CD14-positive monocyte (primary cell): ENCODE results near the gene BCL3. TPM values are rescaled to one million over a fixed set of nuclear protein-coding genes. Genes with fewer than 3 reads are reported as not detected.

Experiments
- DNase-seq, 3 donors: peaks; one replicate each; pipeline ENCODE4 v3.0.0-alpha.2; 2011 to 2022
- H2AFZ ChIP-seq: 2 replicates; pipeline ENCODE4 v1.6.0; 2012; ENCODE audit warnings: mild to moderate bottlenecking, low read depth, low read length, inconsistent platforms; ENCODE audit not compliant: insufficient read depth, poor library complexity, severe bottlenecking
- H3K27ac ChIP-seq, 2 donors: 1 replicate in 1 of 2; 2 replicates in 1 of 2; pipeline ENCODE4 v1.5.1; 2012 to 2013; ENCODE audit warnings: low read length in 2 of 2, control low read depth in 1 of 2, inconsistent platforms in 1 of 2, low read depth in 1 of 2, mild to moderate bottlenecking in 1 of 2
- H3K27me3 ChIP-seq, 2 donors: one replicate each; pipeline versions ENCODE4 v1.6.0 to v1.6.1; 2011 to 2013; ENCODE audit warnings: low read length in 2 of 2; ENCODE audit not compliant: control insufficient read depth in 2 of 2, insufficient read depth in 2 of 2
- H3K36me3 ChIP-seq, 2 donors: replicated peaks in 1 of 2; 1 replicate in 1 of 2; 2 replicates in 1 of 2; pipeline versions ENCODE4 v1.5.1 to v1.6.1; 2012 to 2013; ENCODE audit warnings: low read length in 2 of 2, control low read depth in 1 of 2, inconsistent platforms in 1 of 2, mild to moderate bottlenecking in 1 of 2; ENCODE audit not compliant: insufficient read depth in 2 of 2, control insufficient read depth in 1 of 2
- H3K4me1 ChIP-seq, 2 donors: 1 replicate in 1 of 2; 2 replicates in 1 of 2; pipeline versions ENCODE4 v1.5.1 to v1.6.1; 2012 to 2013; ENCODE audit warnings: low read length in 2 of 2, control low read depth in 1 of 2, inconsistent platforms in 1 of 2, mild to moderate bottlenecking in 1 of 2, moderate library complexity in 1 of 2; ENCODE audit not compliant: insufficient read depth in 2 of 2, control insufficient read depth in 1 of 2
- H3K4me2 ChIP-seq: replicated peaks from 2 replicates; pipeline ENCODE3; 2012; ENCODE audit warnings: low read length, moderate library complexity, mild to moderate bottlenecking; ENCODE audit not compliant: poor library complexity, severe bottlenecking; ENCODE audit errors: extremely low read depth
- H3K4me3 ChIP-seq, 3 experiments: fragments of 200-600 bp in 1 of 3; sonication (generic) in 1 of 3; replicated peaks in 1 of 3; 1 replicate in 2 of 3; 2 replicates in 1 of 3; pipeline ENCODE4 v1.5.1; 2011 to 2013; ENCODE audit warnings: low read length in 3 of 3, mild to moderate bottlenecking in 3 of 3, control low read depth in 2 of 3, low read depth in 2 of 3, inconsistent platforms in 1 of 3, moderate library complexity in 1 of 3
- H3K79me2 ChIP-seq: 2 replicates; pipeline ENCODE4 v1.6.0; 2012; ENCODE audit warnings: mild to moderate bottlenecking, control low read depth, inconsistent platforms, low read length, moderate library complexity; ENCODE audit not compliant: insufficient read depth
- H3K9ac ChIP-seq: 2 replicates; pipeline ENCODE4 v1.6.0; 2017; ENCODE audit warnings: low read length, mild to moderate bottlenecking; ENCODE audit not compliant: insufficient read depth, poor library complexity, severe bottlenecking
- H3K9me3 ChIP-seq, 2 donors: replicated peaks in 1 of 2; 1 replicate in 1 of 2; 2 replicates in 1 of 2; pipeline versions ENCODE4 v1.5.1 to v1.6.1; 2012 to 2013; ENCODE audit warnings: low read length in 2 of 2, control low read depth in 1 of 2; ENCODE audit not compliant: control insufficient read depth in 1 of 2, insufficient read depth in 1 of 2
- H4K20me1 ChIP-seq: 2 replicates; pipeline ENCODE4 v1.6.0; 2012; ENCODE audit warnings: mild to moderate bottlenecking, low read length, control low read depth, moderate library complexity; ENCODE audit not compliant: insufficient read depth
- H3K27ac Mint-ChIP-seq, 7 donors: one replicate each; pipeline ENCODE4 v1.8.0; 2020; ENCODE audit warnings: mild to moderate bottlenecking in 7 of 7, mixed read lengths in 7 of 7, moderate library complexity in 6 of 7, inconsistent platforms in 2 of 7
- H3K27me3 Mint-ChIP-seq, 3 donors: one replicate each; pipeline ENCODE4 v1.8.0; 2021 to 2022; ENCODE audit warnings: low read depth in 3 of 3, mild to moderate bottlenecking in 3 of 3, mixed read lengths in 3 of 3, moderate library complexity in 3 of 3, inconsistent platforms in 1 of 3
- H3K36me3 Mint-ChIP-seq, 2 donors: one replicate each; pipeline ENCODE4 v1.8.0; 2020; ENCODE audit warnings: mixed read lengths in 2 of 2, inconsistent platforms in 1 of 2, mild to moderate bottlenecking in 1 of 2
- H3K4me1 Mint-ChIP-seq: one replicate; pipeline ENCODE4 v1.8.0; 2020; ENCODE audit warnings: mild to moderate bottlenecking, mixed read lengths
- H3K4me3 Mint-ChIP-seq, 2 donors: one replicate each; pipeline ENCODE4 v1.8.0; 2020; ENCODE audit warnings: mild to moderate bottlenecking in 2 of 2, mixed read lengths in 2 of 2, moderate library complexity in 1 of 2
- H3K9me3 Mint-ChIP-seq, 7 donors: one replicate each; pipeline ENCODE4 v1.8.0; 2020 to 2022; ENCODE audit warnings: mixed read lengths in 7 of 7, mild to moderate bottlenecking in 6 of 7, moderate library complexity in 6 of 7, inconsistent platforms in 2 of 7
- WGBS: methylation state at CpG from one replicate; pipeline ENCODE4 v1.1.5; 2013; ENCODE audit warnings: missing lambda C conversion rate; ENCODE audit not compliant: insufficient coverage; 5-methylcytosine and 5-hydroxymethylcytosine counted together
- intact Hi-C, 2 donors: fragments of 100-400 bp; cut with micrococcal nuclease; formaldehyde crosslinking; loops; one replicate each; pipeline versions ENCODE4 v1.15.0 to v1.15.1; 2023
- polyA plus RNA-seq, 3 donors: library from polyadenylated mRNA; depleted of rRNA in 1 of 3; unstranded in 2 of 3; stranded (reverse) in 1 of 3; fragments of 300-500 nt in 2 of 3; fragments of >200 nt in 1 of 3; fragmentation: Illumina TruSeq in 2 of 3; gene quantifications; 1 replicate in 2 of 3; 2 replicates in 1 of 3; pipeline ENCODE4 v1.2.3, GENCODE V29; 2012 to 2021
- TF ChIP-seq, protein P1 (sequence below): fragments of 200-600 bp; IDR thresholded peaks from one replicate; pipeline ENCODE4 v1.8.0; 2022; ENCODE audit warnings: antibody characterized with exemption, mild to moderate bottlenecking

Gene BCL3
- polyA plus RNA-seq, 3 donors, result 18.7 to 160 (median 23.1) TPM

GRCh38 chr19:44741841-44742329 lies 6.6 kb upstream of the BCL3 start:
- 0% methylated on average over 7 of the region's 13 CpGs for WGBS
- peak overlapping the region; percentile 97 to 99 (median 98) for H3K27ac Mint-ChIP-seq
- peaks cover 97 to 98% of the 10 kb centered on the region in 2 donors for H3K4me1 ChIP-seq

GRCh38 chr19:44742330-44743061 lies 6.0 kb upstream of the BCL3 start:
- H3K36me3 ChIP-seq, result no peaks in the 10 kb centered on the region
- H3K4me2 ChIP-seq, result peak overlapping the region; percentile 52
- peak; percentile 60 to 80 (median 67) for DNase-seq
- H2AFZ ChIP-seq, result no peak overlapping the region
- Mint-ChIP-seq H3K9me3 (peaks cover 0 to 2% (median 0%) of the 10 kb centered on the region in 7 donors), H3K27me3 (peaks cover 3 to 9% (median 7%) of the 10 kb centered on the region in 3 donors), H3K4me1 (peaks cover 87% of the 10 kb centered on the region), H3K27ac (peak overlapping the region; percentile 97 to 99 (median 98)), H3K4me3 (peak overlapping the region; percentile 67 to 68), H3K36me3 (no peaks in the 10 kb centered on the region)
- H3K79me2 ChIP-seq, result no peaks in the 10 kb centered on the region
- no peaks in the 10 kb centered on the region for H3K9me3 ChIP-seq
- peak overlapping the region in 1 of 3 experiments; percentile 50 for H3K4me3 ChIP-seq
- 72% methylated on average over 9 of the region's 20 CpGs for WGBS
- no peaks in the 10 kb centered on the region for H3K27me3 ChIP-seq
- TF ChIP-seq, protein P1, sequence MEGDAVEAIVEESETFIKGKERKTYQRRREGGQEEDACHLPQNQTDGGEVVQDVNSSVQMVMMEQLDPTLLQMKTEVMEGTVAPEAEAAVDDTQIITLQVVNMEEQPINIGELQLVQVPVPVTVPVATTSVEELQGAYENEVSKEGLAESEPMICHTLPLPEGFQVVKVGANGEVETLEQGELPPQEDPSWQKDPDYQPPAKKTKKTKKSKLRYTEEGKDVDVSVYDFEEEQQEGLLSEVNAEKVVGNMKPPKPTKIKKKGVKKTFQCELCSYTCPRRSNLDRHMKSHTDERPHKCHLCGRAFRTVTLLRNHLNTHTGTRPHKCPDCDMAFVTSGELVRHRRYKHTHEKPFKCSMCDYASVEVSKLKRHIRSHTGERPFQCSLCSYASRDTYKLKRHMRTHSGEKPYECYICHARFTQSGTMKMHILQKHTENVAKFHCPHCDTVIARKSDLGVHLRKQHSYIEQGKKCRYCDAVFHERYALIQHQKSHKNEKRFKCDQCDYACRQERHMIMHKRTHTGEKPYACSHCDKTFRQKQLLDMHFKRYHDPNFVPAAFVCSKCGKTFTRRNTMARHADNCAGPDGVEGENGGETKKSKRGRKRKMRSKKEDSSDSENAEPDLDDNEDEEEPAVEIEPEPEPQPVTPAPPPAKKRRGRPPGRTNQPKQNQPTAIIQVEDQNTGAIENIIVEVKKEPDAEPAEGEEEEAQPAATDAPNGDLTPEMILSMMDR, result no peak
- H3K4me1 ChIP-seq, result peaks cover 95 to 96% of the 10 kb centered on the region in 2 donors
- intact Hi-C loops, result no loop called here
- peak overlapping the region; percentile 94 to 95 for H3K27ac ChIP-seq
- peak overlapping the region; percentile 85 for H3K9ac ChIP-seq
- H4K20me1 ChIP-seq, result no peaks in the 10 kb centered on the region

More at GRCh38 chr19:44741841-44742329, 6.6 kb upstream of the BCL3 start:
- H3K27ac ChIP-seq, result peak overlapping the region; percentile 94 to 95
- peak overlapping the region; percentile 67 to 68 for H3K4me3 Mint-ChIP-seq
- H4K20me1 ChIP-seq, result no peaks in the 10 kb centered on the region
- H3K4me1 Mint-ChIP-seq, result peaks cover 90% of the 10 kb centered on the region
- H3K27me3 Mint-ChIP-seq, result peaks cover 4 to 9% (median 7%) of the 10 kb centered on the region in 3 donors
- H2AFZ ChIP-seq, result no peak overlapping the region
- peak overlapping the region in 1 of 3 experiments; percentile 31 for H3K4me3 ChIP-seq
- peak; percentile 99 to 100 (median 100) for DNase-seq
- no peaks in the 10 kb centered on the region for H3K27me3 ChIP-seq
- H3K4me2 ChIP-seq, result peak overlapping the region; percentile 52
- H3K9me3 Mint-ChIP-seq, result peaks cover 0 to 2% (median 0%) of the 10 kb centered on the region in 7 donors
- no peaks in the 10 kb centered on the region for H3K36me3 Mint-ChIP-seq
- intact Hi-C loops, result no loop called here
- no peaks in the 10 kb centered on the region for H3K9me3 ChIP-seq
- no peaks in the 10 kb centered on the region for H3K79me2 ChIP-seq
- H3K9ac ChIP-seq, result peak overlapping the region; percentile 85
- TF ChIP-seq, protein P1, result no peak
- H3K36me3 ChIP-seq, result no peaks in the 10 kb centered on the region
